Measurements from ENCODE around the gene PLEKHA7.

The PLEKHA7 gene

GRCh38 chr11:16784097-16784496, 230.1 kb downstream of the PLEKHA7 start:
- no peak overlapping the region for H2AFZ ChIP-seq (ENCODE audit: low read depth, low read length)
- H2BK120ac ChIP-seq (ENCODE audit: low read depth, low read length), result no peak overlapping the region
- H3K23ac ChIP-seq (ENCODE audit: low read length in 2 of 2), result no peak overlapping the region
- H4K91ac ChIP-seq (ENCODE audit: low read length), result no peak overlapping the region
- H3K27ac ChIP-seq (ENCODE audit: low read length, poor library complexity, severe bottlenecking), result no peak overlapping the region
- H3K14ac ChIP-seq (ENCODE audit: low read length in 2 of 2), result no peak overlapping the region
- WGBS, result 50% methylated on average over 2 of the region's 2 CpGs
- no peak for DNase-seq
- H3K27me3 ChIP-seq (ENCODE audit: control insufficient read depth in 1 of 2, insufficient read depth in 1 of 2, low read length in 2 of 2), result peaks cover 0 to 8% of the 10 kb centered on the region in 2 experiments
- H3K9ac ChIP-seq (ENCODE audit: low read length), result no peak overlapping the region
- no peak overlapping the region for H4K8ac ChIP-seq (ENCODE audit: low read length)
- H3K4ac ChIP-seq (ENCODE audit: low read depth in 1 of 2, low read length in 2 of 2), result no peak overlapping the region
- peaks cover 10% of the 10 kb centered on the region for H3K4me1 ChIP-seq (ENCODE audit: control insufficient read depth, insufficient read depth, low read depth, low read length)
- no peak overlapping the region for H2BK12ac ChIP-seq (ENCODE audit: low read length in 2 of 2)
- no peak overlapping the region for H2BK15ac ChIP-seq (ENCODE audit: low read depth, poor library complexity, severe bottlenecking)
- H3K4me3 ChIP-seq (ENCODE audit: insufficient read depth in 1 of 2, low read depth in 1 of 2, low read length in 2 of 2), result no peak overlapping the region
- no peak overlapping the region for H3K18ac ChIP-seq (ENCODE audit: low read depth in 1 of 2, low read length in 2 of 2)
- no peak overlapping the region for H2AK5ac ChIP-seq (ENCODE audit: low read length, severe bottlenecking)
- no peaks in the 10 kb centered on the region for H3K79me1 ChIP-seq (replicated peaks; ENCODE audit: low read length, poor library complexity, severe bottlenecking)
- no peak overlapping the region for H2BK5ac ChIP-seq (ENCODE audit: low read depth, low read length, poor library complexity, severe bottlenecking)
- H3K9me3 ChIP-seq (ENCODE audit: control insufficient read depth, low read length), result no peaks in the 10 kb centered on the region
- no peak overlapping the region for H3K4me2 ChIP-seq (ENCODE audit: low read length, poor library complexity, severe bottlenecking)
- peaks cover 0 to 16% of the 10 kb centered on the region in 2 experiments for H3K36me3 ChIP-seq (ENCODE audit: control insufficient read depth in 1 of 2, insufficient read depth in 2 of 2, low read depth in 1 of 2, low read length in 2 of 2)

- no peak overlapping the region for H2BK12ac ChIP-seq (ENCODE audit: low read length in 2 of 2)
- no peak overlapping the region for H2AK5ac ChIP-seq (ENCODE audit: low read length, severe bottlenecking)
- no peaks in the 10 kb centered on the region for H3K79me1 ChIP-seq (replicated peaks; ENCODE audit: low read length, poor library complexity, severe bottlenecking)
- no peak overlapping the region for H2BK120ac ChIP-seq (ENCODE audit: low read depth, low read length)
- H3K4ac ChIP-seq (ENCODE audit: low read depth in 1 of 2, low read length in 2 of 2), result no peak overlapping the region
- no peak overlapping the region for H3K18ac ChIP-seq (ENCODE audit: low read depth in 1 of 2, low read length in 2 of 2)
- no peak for DNase-seq
- no peak overlapping the region for H3K9ac ChIP-seq (ENCODE audit: low read length)
- 94% methylated on average over 19 of the region's 22 CpGs for WGBS
- no peak overlapping the region for H3K4me2 ChIP-seq (ENCODE audit: low read length, poor library complexity, severe bottlenecking)
- H3K4me3 ChIP-seq (ENCODE audit: insufficient read depth in 1 of 2, low read depth in 1 of 2, low read length in 2 of 2), result no peak overlapping the region
- no peak overlapping the region for H3K23ac ChIP-seq (ENCODE audit: low read length in 2 of 2)
- no peak overlapping the region for H3K14ac ChIP-seq (ENCODE audit: low read length in 2 of 2)
- peaks cover 4% of the 10 kb centered on the region for H3K4me1 ChIP-seq (ENCODE audit: control insufficient read depth, insufficient read depth, low read depth, low read length)
- H4K8ac ChIP-seq (ENCODE audit: low read length), result no peak overlapping the region
- no peaks in the 10 kb centered on the region for H3K9me3 ChIP-seq (ENCODE audit: control insufficient read depth, low read length)
- no peak overlapping the region for H2AFZ ChIP-seq (ENCODE audit: low read depth, low read length)
- no peak overlapping the region for H4K91ac ChIP-seq (ENCODE audit: low read length)
- no peak overlapping the region for H3K27ac ChIP-seq (ENCODE audit: low read length, poor library complexity, severe bottlenecking)
- H2BK15ac ChIP-seq (ENCODE audit: low read depth, poor library complexity, severe bottlenecking), result no peak overlapping the region
- H2BK5ac ChIP-seq (ENCODE audit: low read depth, low read length, poor library complexity, severe bottlenecking), result no peak overlapping the region
- peaks cover 0 to 8% of the 10 kb centered on the region in 2 experiments for H3K27me3 ChIP-seq (ENCODE audit: control insufficient read depth in 1 of 2, insufficient read depth in 1 of 2, low read length in 2 of 2)
- peaks cover 0 to 11% of the 10 kb centered on the region in 2 experiments for H3K36me3 ChIP-seq (ENCODE audit: control insufficient read depth in 1 of 2, insufficient read depth in 2 of 2, low read depth in 1 of 2, low read length in 2 of 2)
Observed at GRCh38 chr11:16783321-16783801, 230.9 kb downstream of the PLEKHA7 start.

- H3K4ac ChIP-seq (ENCODE audit: low read depth in 1 of 2, low read length in 2 of 2), result no peak overlapping the region
- H2BK5ac ChIP-seq (ENCODE audit: low read depth, low read length, poor library complexity, severe bottlenecking), result no peak overlapping the region
- no peak overlapping the region for H2AK5ac ChIP-seq (ENCODE audit: low read length, severe bottlenecking)
- H3K9ac ChIP-seq (ENCODE audit: low read length), result no peak overlapping the region
- no peak overlapping the region for H2BK12ac ChIP-seq (ENCODE audit: low read length in 2 of 2)
- H3K27me3 ChIP-seq (ENCODE audit: control insufficient read depth in 1 of 2, insufficient read depth in 1 of 2, low read length in 2 of 2), result peaks cover 0 to 8% of the 10 kb centered on the region in 2 experiments
- no peak overlapping the region for H3K27ac ChIP-seq (ENCODE audit: low read length, poor library complexity, severe bottlenecking)
- no peak overlapping the region for H2AFZ ChIP-seq (ENCODE audit: low read depth, low read length)
- H3K4me3 ChIP-seq (ENCODE audit: insufficient read depth in 1 of 2, low read depth in 1 of 2, low read length in 2 of 2), result no peak overlapping the region
- peak overlapping the region in 1 of 2 experiments; percentile 50 for H3K14ac ChIP-seq (ENCODE audit: low read length in 2 of 2)
- no peak for DNase-seq
- H4K8ac ChIP-seq (ENCODE audit: low read length), result no peak overlapping the region
- no peak overlapping the region for H3K23ac ChIP-seq (ENCODE audit: low read length in 2 of 2)
- no peak overlapping the region for H3K4me2 ChIP-seq (ENCODE audit: low read length, poor library complexity, severe bottlenecking)
- H2BK15ac ChIP-seq (ENCODE audit: low read depth, poor library complexity, severe bottlenecking), result no peak overlapping the region
- no peaks in the 10 kb centered on the region for H3K9me3 ChIP-seq (ENCODE audit: control insufficient read depth, low read length)
- H3K79me1 ChIP-seq (replicated peaks; ENCODE audit: low read length, poor library complexity, severe bottlenecking), result no peaks in the 10 kb centered on the region
- peaks cover 0 to 11% of the 10 kb centered on the region in 2 experiments for H3K36me3 ChIP-seq (ENCODE audit: control insufficient read depth in 1 of 2, insufficient read depth in 2 of 2, low read depth in 1 of 2, low read length in 2 of 2)
- 88% methylated on average over 11 of the region's 11 CpGs for WGBS
- peak overlapping the region; percentile 21 for H4K91ac ChIP-seq (ENCODE audit: low read length)
- no peak overlapping the region for H3K18ac ChIP-seq (ENCODE audit: low read depth in 1 of 2, low read length in 2 of 2)
- H3K4me1 ChIP-seq (ENCODE audit: control insufficient read depth, insufficient read depth, low read depth, low read length), result peaks cover 2% of the 10 kb centered on the region
- H2BK120ac ChIP-seq (ENCODE audit: low read depth, low read length), result no peak overlapping the region
Observed at GRCh38 chr11:16781936-16782919, 232.0 kb downstream of the PLEKHA7 start.
